HG03103 (cell line): ENCODE data around the gene BICRAL.
"Not testable (repeated sequence)": the region's sequence is repeated elsewhere in the genome, so short reads cannot be mapped to it uniquely, and the experiment has no call there.

Experiments
- ATAC-seq: cut with Tn5 transposase; IDR thresholded peaks from one replicate; pipeline ENCODE4 v1.9.1; 2021; ENCODE audit warnings: low read depth; ENCODE audit not compliant: unreplicated experiment

Gene BICRAL

DNA sequence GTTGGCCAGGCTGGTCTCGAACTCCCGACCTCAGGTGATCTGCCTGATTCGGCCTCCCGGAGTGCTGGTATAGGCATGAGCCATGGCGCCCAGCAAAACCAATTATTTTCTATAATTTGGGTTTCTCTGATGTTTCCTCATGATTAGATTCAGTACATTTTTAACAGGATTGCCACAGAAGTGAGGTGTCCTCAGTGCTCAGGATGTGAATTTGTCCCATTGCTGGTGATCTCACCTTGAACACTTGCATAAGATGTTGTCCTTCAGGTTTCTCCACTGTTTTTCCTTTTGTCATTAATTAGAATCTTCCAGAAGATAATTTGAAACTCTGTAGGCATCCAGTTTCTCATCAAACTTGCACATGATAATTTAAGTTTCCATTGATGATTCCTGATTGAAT is 52.2 kb downstream of the BICRAL start:
- no peak for ATAC-seq

DNA sequence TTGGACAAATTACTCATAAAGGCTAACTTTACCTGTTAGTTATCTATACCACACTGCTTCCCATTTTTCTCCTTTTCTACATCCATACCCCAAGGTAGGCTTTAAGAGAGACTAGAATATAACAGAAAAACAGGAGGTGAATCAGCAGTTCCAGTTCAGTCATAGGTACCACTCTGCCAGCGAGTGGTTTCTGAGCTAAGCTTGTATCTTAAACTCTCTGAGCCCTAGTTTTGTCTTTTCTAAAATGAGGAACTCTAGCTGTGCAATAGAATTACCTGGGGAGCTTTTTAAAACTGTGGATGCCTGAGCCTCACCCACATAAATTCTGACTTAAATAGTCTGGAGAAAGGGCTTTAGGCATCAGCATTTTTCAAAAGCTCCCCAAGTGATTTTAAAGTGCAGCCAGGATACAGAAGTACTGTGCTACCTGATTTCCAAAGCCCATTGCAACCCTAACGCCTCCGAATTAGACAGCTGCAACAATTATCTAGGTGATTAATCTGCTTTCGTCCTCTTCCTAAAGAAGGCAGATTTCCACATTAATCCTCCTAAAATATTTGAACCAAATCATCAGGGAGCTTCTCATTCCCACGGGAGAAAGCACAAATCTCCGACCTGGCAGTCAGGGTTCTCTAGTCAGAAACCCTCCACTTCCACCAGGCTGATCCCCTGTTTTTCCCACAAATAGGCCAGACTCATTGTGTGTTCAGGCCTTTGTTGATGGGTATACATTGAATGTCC is 60.2 kb downstream of the BICRAL start:
- ATAC-seq, result no peak

DNA sequence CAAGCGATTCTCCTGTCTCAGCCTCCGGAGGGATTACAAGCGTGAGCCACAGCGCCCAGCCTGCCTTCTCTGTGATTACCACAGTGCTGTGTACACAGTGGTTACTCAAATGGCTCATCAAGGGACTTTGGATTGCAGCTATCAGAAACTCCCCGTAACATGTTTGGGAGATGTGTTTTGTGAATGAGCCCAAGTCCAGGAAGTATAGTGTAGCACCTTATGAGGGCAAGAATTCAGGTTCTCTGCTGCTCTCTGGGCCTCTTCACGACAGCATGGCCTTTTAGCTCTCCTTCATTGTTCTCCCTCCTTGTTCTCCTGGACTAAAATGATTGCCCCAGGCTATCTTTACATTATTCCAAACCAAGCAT is 63.5 kb downstream of the BICRAL start:
- no peak for ATAC-seq

DNA sequence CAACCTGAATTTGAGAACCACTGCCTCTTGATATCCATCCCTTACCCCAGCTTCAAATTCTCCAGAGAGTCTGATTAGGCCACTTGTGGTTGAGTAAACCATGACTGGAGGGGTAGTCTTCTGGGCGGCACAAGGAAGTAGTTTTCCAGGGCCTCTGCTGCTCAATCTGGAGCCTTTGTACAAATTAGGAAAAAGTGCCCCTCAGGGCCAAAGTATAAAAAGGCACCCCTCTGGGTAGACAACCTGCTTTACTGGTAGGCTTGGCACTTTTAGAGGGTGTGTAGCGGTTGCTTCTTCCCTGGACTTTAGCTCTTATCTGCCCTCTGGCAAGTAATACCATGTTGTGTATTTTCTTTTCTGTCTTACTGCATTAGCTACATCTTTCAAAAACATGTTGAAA is 64.7 kb downstream of the BICRAL start:
- ATAC-seq, result no peak

DNA sequence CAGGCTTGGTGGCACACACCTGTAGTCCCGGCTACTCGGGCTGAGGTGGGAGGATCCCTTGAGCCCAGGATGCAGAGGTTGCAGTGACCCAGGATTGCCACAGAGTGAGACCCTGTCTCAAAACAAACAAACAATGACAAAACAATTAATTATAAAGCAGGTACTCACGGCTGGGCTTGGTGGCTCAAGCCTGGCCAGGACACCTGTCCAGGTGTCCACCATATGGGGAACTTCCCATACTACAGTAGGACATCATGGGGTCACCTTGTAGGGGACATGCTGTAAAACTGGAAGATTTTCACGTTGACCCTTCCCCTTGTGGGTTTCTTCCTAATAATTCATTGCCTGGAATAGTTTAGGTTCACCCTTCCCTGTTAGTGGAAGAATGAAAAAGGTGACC is 66.8 kb downstream of the BICRAL start:
- no peak for ATAC-seq

DNA sequence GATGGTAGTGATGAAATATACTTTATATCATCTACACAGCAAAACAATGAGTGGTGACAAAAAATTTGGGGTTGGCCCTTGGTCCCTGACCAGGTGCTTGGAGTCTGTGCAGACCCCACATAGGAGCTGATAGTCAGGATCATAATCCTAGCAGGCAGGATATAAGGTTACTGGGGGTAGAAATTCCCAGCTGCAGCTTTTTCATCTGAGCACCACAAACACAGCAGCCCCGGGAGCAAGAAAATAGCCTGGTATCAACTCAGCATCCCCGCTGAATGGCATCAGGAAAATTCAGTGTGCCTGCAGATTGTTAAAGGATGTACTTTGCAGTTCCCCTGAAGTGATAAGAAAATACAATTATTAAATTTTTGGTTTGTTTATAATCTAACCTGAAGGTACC is 69.7 kb downstream of the BICRAL start:
- no peak for ATAC-seq

DNA sequence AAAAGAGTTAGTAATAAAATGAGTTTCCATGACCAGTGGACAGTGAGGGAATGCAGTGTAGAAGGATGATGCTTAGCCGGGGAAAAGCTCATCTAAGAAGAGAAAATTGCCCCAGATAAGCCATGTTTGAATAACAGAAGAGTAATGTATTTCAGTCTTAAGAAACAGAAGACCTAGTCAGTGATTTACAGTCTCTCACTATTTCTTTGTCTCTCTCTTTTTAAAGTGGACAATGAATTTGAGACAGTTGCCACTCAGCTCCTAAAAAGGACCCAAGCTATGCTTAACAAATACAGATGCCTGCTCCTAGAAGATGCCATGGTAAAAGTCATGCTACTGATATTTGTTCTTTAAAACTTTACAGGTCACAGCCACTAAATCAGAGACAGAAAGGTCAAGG is 78.2 kb downstream of the BICRAL start:
- no peak for ATAC-seq

DNA sequence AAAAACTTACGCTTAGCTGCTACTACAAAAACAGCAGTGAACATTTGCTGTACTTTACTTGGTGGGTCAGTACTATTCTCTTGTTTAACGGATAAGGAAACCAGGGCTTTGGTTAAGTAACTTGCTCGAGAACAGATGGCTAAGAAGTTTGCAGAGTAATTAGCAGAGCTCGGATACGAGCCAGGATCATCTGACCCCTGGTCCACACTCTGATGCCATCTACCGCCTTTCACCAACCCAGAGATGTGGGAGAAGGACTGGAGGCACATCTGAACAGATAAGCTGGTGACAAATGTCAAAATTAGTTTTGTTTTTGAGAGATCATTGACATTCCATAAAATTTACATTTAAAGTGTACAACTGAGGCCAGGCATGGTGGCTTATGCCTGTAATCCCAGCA is 78.6 kb downstream of the BICRAL start:
- ATAC-seq, result no peak

DNA sequence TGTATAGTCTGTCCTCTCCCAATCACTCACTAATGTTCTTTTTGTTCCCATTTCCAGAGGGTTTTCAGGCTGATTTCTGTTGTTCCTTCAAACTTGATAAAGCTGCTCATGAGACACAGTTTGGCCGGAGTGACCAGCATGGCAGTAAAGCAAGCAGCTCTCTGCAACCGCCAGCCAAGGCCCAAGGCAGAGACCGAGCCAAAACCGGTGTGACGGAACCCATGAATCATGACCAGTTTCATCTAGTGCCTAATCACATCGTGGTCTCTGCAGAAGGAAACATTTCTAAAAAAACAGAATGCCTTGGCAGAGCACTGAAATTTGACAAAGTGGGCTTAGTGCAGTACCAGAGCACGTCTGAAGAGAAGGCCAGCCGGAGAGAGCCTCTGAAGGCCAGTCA is 82.8 kb downstream of the BICRAL start:
- no peak for ATAC-seq

DNA sequence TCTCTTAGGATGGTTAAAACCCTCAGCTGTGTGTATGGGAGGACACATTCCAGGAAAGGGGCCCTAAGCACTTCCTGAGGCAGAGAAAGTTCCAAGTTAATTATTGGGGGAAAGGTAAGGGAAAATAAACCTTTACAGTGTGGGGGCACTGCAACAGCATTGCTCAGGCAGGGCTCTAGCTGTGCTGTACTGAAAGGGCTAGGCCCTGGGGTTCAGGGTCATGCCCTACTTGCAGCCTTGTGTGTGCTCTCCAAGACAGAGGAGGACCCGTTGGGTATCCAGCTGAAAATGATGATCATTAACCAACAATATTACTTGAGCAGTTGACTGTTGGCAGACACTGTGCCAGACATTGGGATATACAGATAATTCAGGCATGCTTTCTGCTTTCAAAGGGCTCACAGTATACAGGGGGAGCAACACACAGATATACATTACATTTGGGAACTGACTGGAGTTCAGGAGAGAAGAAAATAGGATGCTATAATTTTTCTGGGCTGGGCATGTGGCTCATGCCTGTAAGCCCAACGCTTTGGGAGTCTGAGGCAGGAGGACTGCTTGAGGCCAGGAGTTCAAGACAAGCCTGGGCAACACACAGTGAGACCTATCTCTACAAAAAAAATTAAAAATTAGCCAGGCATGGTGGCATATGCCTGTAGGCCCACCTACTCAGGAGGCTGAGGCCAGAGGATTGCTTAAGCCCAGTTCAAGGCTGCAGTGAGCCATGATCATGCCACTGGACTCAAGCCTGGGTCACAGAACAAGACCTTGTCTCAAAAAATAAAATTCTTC is 88.5 kb downstream of the BICRAL start:
- no peak for ATAC-seq

DNA sequence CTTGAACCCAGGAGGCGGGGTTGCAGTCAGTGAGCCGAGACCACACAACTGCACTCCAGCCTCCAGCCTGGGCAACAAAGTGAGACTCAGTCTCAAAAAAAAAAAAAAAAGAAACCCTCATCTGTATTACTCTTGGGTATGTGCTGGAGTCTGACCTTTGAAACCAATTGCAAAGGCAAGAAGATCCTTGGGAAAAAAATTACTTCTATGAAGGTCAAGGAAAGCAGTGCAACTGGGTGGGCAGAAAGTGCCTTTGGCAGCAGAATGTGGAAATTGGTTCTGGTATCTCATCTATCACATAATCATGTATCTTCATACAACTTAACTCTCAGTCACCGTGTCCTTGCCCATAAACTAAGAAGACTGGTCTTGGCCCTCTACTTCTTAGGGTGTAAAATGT is 89.9 kb downstream of the BICRAL start:
- ATAC-seq, result no peak

DNA sequence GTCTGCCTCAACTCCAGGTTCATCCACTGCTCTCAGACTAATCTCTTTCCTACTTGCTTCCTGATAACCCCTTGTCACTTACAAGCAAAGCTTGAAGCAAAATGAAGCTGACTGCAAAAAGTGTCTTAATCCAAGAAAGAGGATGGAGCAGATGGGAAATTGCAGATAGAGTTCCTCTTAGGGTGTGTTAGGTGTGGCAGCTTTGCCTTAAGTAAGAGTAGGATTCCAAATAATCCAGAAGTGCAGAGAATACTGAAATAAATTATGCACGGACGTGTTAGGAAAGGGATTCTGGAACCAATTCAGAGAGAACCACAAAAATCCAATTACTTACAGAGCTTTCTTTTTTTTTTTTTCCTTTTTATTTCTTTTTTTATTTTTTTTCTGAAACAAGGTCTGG is 91.5 kb downstream of the BICRAL start:
- no peak for ATAC-seq

DNA sequence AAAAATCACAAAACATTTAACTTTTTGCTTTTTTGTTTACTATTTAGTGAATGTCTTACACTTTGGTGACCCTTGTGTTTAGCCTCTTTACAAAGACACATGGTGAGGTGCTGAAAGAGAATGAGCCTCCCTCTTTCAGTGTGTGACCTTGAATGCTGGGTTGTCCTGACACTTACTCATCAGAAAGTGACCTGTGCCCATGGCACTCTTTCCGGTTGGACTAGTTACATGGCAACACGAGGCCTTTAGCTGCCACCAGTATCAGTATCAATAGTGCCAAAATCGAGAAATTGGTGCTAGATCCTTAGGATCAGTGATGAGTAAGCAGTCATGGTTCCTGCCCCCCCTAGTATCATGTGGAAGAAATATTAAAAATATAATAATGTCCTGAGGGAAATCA is 95.8 kb downstream of the BICRAL start:
- ATAC-seq, result no peak

DNA sequence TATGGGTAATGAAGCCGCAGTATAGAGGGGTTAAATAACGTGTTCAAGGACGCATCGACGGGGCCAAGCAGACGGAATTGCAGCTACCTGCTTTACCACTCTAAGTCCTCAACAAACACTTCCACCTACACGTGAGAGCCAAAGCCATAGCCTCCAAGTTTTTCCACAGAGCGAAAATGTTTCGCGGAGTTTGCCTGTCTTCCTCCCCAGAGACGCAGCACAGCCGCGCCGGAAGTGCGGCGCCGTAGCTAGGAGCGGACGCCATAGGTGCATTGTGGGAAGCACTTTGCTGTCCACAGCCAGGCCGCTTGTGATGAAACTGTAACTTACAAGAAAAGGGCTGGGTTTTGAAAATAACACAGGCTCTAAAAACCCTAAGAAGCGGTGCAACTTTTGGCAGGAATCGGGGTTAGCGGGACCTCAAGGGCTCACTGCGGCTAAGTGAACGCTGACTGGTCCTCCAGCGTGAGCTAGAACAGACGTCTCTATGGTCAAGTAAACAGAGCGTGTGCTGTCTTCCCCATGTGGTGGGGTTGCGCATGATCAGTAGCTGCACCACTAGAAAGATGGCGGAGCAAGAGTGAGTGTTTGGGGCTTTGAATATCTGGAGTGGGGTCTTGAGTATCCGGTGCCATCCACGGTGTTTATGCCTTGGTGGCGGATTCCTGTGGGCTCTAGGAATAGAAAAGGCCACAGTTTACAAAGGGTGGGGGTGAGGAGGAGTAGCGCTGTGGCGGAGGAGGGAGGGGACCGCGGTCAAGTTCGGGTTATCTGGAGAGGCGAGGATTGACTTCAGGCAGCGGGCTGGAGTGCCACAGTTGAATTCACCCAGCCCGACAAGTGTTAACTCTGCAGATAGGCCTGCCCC is 97.8 kb downstream of the BICRAL start, which contains the start of gene RPL7L1:
RPL7L1 (plus strand) TSS at position 245 of the 868 bp plus-strand sequence; CDS start at position 540, 295 bp downstream.
- ATAC-seq, result peak; percentile 89

DNA sequence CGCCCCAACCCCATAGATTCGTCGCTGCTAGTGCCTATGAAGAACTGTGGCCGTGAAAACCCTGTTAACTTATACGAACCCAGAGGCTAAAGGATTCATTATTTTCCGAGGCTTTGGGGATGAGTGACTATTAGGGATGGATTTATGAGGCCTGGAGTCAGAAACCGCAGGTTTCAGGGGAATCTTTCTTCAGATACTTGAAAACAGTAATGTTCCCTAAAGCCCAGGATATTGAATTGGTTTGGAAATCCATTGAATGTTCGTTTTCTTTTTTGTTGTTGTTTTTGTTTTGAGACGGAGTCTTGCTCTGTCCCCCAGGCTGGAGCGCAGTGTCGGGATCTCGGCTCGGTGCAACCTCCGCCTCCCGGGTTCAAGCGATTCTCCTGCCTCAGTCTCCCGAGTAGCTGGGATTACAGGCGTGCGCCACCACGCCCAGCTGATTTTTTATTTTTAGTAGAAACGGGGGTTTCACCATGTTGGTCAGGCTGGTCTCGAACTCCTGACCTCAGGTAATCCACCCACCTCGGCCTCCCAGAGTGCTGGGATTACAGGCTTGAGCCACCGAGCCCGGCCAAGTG is 98.5 kb downstream of the BICRAL start:
- ATAC-seq, result not testable (repeated sequence)

DNA sequence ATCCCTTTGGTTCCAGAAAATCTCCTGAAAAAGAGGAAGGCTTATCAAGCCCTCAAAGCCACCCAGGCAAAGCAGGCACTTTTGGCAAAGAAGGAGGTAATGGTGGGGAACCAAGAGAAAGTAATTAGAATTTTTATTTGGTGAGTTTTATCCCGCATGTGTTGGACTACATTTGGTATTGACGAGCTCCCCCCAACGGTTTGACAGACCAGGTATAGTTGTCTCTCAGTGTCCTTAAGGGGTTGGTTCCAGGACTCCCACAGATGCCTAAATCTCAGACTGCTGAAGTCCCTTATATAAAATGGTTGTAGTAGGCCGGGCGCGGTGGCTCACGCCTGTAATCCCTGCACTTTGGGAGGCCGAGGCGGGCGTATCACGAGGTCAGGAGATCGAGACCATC is 99.0 kb downstream of the BICRAL start:
- ATAC-seq, result not testable (repeated sequence)

DNA sequence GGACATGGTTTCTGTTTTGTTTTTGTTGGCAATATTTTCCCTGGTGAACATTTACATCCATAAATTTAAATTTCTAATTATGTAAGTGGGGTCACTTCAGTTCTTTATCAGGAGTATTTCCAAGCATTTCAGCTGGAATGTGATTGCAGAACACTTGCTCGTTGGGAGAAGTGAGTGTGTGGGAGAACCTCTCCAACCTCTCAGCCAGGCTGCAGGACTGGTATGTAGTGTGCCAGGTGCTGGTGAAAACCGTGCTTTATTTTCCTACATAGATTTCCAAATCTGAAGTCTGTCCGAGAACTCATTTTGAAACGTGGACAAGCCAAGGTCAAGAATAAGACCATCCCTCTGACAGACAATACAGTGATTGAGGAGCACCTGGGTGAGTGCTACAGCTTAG is 103.8 kb downstream of the BICRAL start:
- ATAC-seq, result no peak

DNA sequence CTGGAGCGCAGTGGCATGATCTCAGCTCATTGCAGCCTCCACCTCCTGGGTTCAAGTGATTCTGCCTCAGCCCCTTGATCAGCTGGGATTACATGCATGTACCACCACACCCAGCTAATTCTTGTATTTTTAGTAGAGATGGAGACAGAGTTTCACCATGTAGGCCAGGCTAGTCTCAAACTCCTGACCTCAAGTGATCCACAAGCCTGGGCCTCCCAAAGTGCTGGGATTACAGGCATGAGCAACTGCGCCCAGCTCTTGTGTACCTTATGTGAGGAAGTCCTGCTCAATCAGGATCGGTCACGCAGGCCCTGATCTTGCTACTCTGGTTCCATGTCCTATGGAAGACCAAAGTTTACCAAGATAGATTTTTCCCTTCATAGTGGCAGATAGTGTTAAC is 106.3 kb downstream of the BICRAL start:
- not testable (repeated sequence) for ATAC-seq

DNA sequence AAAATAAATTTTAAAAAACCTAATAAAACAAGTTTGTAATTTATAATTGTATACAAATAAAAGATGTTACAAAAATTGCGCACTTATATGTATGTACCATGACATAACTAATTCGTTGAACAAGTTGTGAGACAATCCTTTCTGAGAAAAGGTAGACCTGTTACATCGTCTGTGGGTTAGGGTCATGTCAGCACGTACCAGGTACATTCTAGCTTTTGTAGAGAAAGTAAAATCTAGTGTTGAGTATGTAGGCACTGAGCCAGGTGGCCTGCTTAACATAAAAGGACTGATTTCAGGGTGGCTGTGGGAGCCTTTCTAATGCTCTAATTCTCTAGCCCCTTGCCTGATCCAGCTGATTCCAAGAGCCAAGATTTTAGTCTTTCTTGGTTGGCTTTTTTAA is 108.0 kb downstream of the BICRAL start:
- no peak for ATAC-seq

DNA sequence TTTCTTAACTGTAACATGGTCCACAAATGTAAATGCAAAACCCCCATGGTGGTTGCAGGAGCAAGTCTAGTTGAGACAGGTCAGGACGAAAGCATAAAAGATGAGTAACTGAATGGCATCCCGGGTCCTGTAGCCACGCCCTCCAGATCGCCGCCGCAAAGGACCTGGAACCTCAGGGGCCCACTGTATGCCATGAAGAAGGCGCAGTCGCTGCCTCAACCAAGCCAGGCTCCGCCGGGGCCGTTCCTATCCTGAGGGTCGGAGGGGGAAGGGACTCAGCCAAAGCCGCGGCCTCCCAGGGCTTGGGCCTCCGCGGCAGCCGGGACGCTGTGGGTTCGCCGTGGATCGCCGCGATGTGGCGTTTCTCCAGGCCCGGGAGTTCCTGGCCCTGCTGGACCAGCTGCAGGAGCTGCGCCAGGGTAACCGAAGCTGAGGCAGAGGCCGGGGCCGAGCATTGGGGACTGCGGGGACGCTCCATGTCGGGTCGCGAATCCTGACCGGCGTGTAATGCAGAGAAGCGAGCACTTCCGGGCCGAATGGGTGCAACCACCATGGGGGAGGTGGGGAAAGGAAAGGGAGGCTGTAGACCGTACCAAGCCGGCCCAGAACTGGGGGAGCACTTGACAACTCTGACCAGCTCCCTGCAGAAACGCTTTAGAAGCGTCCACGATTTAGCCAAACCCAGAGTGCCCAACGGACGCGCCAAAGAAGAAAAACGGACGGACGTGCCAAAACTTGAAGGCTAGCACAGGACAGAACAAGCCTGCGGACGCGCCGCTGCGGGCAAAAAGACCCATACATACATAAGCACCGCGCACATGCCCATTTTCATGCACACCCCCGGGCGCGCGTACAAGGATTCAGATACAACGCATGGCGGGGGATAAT is 108.7 kb downstream of the BICRAL start:
- peak; percentile 82 for ATAC-seq
